HG03469 (cell line): ENCODE measurements around the gene MICAL2.
A peak's percentile ranks its signal among the peaks of the same experiment; 100 is the strongest.

Source experiments
- ATAC-seq: cut with Tn5 transposase; IDR thresholded peaks from one replicate; pipeline ENCODE4 v1.9.1; 2021; ENCODE audit warnings: mild to moderate bottlenecking, moderate library complexity, moderate number of reproducible peaks; ENCODE audit not compliant: unreplicated experiment

Gene MICAL2

GRCh38 chr11:12149672-12150225 lies 39.4 kb downstream of the MICAL2 start:
- ATAC-seq: peak; percentile 90

DNA sequence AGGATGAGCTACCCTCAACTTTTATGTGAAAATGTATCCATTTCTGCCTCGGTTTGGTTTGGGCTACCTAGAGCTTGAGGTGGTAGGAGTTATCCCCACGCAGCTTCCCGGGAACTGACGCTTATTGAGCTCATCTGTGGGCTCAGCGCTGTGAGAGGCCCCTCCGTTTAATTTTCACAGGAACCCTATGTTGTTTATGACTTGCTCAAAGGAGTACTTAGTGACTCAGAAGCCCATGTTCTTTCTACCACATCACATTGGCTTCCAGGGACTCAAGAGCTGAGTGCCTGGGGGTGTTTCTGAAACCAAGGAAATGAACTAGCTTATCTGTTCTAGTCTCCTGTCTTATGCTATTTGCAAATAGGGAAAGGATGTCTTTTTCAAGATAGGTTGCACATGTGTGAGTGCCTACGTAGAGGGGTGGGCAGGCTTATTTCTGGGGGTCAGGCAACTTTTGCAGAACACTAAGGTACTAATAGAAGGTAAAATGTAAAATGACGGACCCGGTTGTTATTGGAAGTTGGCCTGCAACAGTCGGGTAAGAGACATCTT lies 40.5 kb downstream of the MICAL2 start:
- ATAC-seq: no peak

DNA sequence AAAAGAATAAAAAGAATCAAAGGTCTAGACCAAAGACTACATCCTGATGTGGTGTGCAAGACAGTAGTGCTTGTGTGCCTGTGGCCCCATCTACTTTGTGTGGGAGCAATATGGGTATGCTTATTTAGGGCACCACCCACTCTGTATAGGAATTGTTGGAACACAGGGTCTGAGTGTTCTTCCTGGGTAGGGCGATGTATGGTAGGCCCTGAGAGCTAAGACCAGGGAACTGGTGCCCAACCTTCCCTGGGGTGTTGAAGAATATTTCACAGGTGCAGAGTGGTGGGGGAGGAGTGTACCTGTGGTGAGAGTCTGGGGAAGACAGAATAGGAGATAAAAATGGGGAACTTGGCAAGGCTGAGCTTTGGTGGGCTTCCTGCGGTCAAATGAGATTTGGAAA lies 41.9 kb downstream of the MICAL2 start:
- ATAC-seq: no peak

GRCh38 chr11:12154871-12155668 lies 44.7 kb downstream of the MICAL2 start:
- ATAC-seq: no peak

- ATAC-seq: no peak
Observed at GRCh38 chr11:12155696-12156095, 45.3 kb downstream of the MICAL2 start.

GRCh38 chr11:12156301-12157140 lies 46.1 kb downstream of the MICAL2 start:
- ATAC-seq: no peak

- no peak for ATAC-seq
Observed at GRCh38 chr11:12157241-12157661, 46.9 kb downstream of the MICAL2 start.

- ATAC-seq: no peak
Observed at GRCh38 chr11:12158909-12159308, 48.5 kb downstream of the MICAL2 start.

DNA sequence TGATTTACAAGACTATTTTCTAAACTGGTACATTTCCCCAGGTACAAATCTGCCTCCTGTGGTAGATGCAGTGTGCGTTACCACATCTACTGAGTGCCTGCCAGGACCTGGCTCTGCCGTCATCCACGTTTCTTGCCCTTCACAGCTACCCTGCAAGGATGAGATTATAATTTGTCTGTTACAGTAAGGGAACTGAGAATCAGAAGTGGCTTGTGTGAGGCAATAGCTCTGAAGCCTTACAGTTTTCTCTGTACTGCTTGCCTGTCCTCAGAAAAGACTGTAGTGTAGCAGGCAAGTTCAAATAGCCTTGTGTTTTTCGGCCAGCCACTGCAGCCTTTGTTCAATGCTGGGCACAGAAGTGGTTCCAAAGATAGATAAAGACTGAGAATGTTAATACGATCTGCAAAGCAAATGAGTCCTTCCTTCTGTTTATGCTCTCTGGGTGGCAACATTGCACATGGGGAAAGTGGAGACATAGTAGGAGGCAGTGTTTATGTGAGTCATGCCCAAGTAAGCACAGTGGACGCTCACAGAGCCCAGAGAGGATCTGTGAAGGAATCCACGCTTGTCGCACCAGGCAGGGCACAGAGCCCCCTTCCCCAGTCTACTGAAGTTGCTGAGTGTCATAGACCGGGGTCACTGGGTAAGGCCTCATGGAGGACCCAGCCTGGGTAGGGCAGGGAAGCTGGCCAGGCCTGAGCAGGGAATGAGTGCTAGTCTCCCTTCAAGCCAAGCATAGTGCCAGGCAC lies 49.1 kb downstream of the MICAL2 start:
- no peak for ATAC-seq

- ATAC-seq: no peak
Observed at GRCh38 chr11:12160231-12160630, 49.8 kb downstream of the MICAL2 start.

DNA sequence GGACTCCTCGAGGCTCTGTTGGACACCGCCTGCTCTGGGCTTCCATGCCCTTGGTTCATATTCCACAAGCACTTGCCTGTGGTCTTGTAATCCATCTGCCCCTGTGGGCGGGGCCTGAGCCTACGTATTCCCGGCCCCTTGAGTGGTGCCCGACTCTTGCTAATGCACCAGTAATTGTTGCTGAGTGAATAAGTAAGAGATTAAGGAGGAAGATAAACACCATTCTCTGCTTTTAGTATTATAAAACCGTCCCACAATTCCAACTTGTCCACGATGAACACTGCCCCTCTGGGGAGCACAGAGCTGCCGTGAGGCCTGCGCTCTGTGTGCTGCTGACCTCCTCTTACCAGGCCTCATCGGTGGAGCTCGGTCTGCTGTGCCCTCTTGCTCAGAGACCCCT lies 50.3 kb downstream of the MICAL2 start:
- ATAC-seq: no peak

- ATAC-seq: no peak
Observed at GRCh38 chr11:12161137-12161536, 50.7 kb downstream of the MICAL2 start.

- ATAC-seq: no peak
Observed at GRCh38 chr11:12161603-12162350, 51.4 kb downstream of the MICAL2 start.

- ATAC-seq: no peak
Observed at GRCh38 chr11:12162652-12163051, 52.3 kb downstream of the MICAL2 start.

DNA sequence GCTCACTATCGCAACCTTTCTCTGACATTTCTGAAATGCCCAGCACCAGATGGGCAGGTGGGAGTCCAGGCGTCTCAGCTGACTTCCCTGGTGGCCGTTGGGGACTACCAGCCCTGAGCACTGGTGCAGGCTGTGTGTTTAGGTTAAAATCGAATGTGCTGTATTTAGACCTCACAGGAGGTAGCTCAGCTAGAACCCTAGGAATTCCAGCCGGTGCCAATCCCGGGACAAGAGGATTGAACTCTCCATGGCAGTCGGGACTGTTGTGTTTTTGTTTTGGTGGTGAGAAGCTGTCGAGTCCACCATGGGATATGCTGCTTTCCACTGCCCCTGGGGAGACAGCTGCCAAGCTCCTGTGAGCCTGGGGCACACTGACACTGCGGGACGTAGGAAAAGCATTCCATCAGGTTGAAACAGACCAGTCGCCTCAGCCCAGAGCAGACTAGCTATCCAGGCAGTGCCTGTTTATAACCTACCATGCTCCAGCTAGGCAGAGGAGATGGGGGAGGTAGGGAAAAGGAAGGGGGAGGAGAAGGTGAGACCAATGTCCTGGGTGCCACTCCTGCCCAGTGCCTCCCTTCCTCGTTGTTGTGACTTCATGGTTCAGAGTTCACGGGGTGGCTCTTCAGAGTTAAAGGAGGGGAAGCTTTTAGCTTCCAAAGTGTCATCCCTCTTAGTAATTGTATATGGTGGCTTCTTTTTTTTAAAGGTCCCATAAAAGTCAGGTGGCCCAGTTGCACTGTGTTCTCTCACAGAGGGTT lies 53.0 kb downstream of the MICAL2 start:
- ATAC-seq: no peak

- ATAC-seq: no peak
Observed at GRCh38 chr11:12164061-12165014, 53.9 kb downstream of the MICAL2 start.

DNA sequence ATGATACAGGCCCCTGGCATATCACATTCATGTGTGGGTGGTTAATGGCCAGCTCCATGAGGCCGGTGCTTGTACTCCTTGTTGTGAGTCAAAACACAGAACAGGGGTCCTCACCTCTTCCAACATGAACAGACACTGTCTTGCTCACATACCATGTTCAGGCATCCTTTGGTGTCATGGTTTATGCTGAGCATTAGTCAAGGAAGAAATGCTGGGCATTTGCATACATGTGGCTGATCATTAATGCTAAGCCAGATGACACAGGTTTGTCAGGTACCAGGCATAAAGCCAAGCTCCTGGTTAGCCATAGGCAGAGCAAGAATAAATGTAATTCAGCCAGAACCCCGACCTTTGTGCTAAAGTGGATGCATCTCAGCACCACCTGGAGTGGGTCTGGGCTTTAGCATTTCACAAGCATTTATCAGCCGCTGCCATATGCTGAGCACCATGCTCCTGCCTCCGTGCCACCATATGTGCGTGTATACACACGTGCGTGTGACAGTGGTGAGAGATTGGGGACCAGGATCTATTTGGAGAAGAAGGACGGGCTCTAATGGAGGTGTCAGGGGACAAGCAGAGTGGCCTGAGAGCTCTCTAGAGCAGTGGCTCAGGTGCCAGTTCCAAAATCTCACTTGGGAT lies 55.0 kb downstream of the MICAL2 start:
- ATAC-seq: no peak
